SH-SY5Y (cell line): ENCODE data around the gene PTCH1.

ENCODE experiments used
- GATA2 ChIP-seq: IDR thresholded peaks from 2 replicates; pipeline ENCODE4 v1.6.1; 2011; ENCODE audit warnings: mild to moderate bottlenecking, low read depth, low read length
- GATA3 ChIP-seq: IDR thresholded peaks from 2 replicates; pipeline ENCODE4 v1.6.1; 2011; ENCODE audit warnings: low read depth, mild to moderate bottlenecking, low read length, moderate library complexity

DNA sequence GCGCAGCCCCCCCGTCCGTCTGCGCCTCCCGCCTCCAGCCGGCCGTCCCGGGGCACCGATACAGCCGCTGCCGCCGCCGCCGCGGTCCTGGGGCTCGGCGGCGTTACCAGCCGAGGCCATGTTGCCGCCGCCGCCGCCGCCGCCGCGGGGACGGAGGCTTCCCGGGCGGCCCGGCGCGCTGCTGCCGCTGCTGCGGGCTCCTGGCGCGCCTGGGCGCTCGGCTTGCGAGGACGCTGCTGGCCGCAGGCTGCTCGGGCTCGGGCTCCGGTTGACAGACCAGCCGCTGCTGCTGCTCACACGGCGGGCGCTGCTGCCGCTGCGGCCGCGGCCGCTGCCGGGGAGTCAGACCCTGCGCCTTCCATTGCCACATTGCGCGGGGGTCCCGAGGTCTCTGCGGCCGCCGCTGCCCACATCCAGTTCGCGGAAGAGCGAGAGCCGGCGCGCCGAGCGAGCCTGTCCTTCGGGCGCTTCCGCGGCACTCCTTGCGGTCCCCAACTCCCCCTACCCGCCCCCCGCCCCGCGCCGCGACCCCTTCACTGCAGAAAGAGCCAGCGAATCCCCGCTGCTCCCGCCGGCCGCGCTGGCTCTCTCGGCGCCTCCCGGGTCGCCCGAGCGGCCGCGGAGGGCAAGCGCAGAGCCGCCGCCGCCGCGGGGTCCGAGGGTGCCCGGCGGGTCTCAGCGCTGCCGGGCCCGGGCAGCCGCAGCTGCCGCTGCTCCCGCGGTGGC is 8.4 kb downstream of the PTCH1 start:
- TF ChIP-seq GATA2 (no peak), GATA3 (no peak)
